ENCODE results near the gene OSCAR. TPM values are rescaled to one million over a fixed set of nuclear protein-coding genes. Genes with fewer than 3 reads are reported as not detected.

Gene OSCAR
- total and polyA plus RNA-seq, 4 donors = 4.4 to 77.4 (median 49.4) TPM

DNA sequence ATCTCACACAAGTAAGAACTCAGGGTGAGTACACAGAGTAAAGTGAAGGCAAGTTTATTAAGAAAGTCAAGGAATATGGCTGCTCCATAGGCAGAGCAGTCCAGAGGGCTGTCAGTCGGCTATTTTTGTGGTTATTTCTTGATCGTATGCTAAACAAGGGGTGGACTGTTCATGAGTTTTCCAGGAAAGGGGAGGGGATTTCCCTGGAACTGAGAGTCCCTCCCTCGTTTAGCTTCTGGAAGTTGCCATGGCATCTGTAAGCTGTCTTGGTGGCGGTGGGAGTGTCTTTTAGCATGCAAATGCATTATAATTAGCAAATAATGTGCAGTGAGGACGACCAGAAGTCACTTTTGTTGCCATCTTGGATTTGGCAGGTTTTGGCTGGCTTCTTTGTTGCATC, 31.1 kb downstream of the OSCAR start:
- H3K4me3 ChIP-seq = no peak overlapping the region
- no peak overlapping the region for H3K9ac ChIP-seq (ENCODE audit: insufficient read depth in 1 of 2, low read length in 2 of 2)
- 69 to 84% methylated on average over 5 of the region's 5 CpGs for WGBS, 2 donors
- TF ChIP-seq, protein P1, sequence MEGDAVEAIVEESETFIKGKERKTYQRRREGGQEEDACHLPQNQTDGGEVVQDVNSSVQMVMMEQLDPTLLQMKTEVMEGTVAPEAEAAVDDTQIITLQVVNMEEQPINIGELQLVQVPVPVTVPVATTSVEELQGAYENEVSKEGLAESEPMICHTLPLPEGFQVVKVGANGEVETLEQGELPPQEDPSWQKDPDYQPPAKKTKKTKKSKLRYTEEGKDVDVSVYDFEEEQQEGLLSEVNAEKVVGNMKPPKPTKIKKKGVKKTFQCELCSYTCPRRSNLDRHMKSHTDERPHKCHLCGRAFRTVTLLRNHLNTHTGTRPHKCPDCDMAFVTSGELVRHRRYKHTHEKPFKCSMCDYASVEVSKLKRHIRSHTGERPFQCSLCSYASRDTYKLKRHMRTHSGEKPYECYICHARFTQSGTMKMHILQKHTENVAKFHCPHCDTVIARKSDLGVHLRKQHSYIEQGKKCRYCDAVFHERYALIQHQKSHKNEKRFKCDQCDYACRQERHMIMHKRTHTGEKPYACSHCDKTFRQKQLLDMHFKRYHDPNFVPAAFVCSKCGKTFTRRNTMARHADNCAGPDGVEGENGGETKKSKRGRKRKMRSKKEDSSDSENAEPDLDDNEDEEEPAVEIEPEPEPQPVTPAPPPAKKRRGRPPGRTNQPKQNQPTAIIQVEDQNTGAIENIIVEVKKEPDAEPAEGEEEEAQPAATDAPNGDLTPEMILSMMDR (IDR thresholded peaks at IDR 0.05; ENCODE audit: control extremely low read depth, extremely low read depth) = no peak
- no peaks in the 10 kb centered on the region for H3K27me3 ChIP-seq (ENCODE audit: control insufficient read depth in 3 of 3, insufficient read depth in 3 of 3, low read length in 2 of 3)
- no peaks in the 10 kb centered on the region for H3K36me3 ChIP-seq (ENCODE audit: control insufficient read depth in 4 of 4, insufficient read depth in 4 of 4, low read length in 4 of 4)
- no peak overlapping the region for H3K27ac ChIP-seq (ENCODE audit: low read depth in 1 of 2, low read length in 1 of 2)
- ATAC-seq (ENCODE audit: insufficient read depth, low FRiP score) (no peak), DNase-seq (no peak)
- H3K4me1 ChIP-seq (ENCODE audit: control insufficient read depth in 5 of 5, insufficient read depth in 5 of 5, low read length in 5 of 5) = no peaks in the 10 kb centered on the region
- peaks cover 0 to 11% (median 0%) of the 10 kb centered on the region in 4 donors for H3K9me3 ChIP-seq (ENCODE audit: control insufficient read depth in 4 of 4, insufficient read depth in 3 of 4, low read length in 3 of 4)

DNA sequence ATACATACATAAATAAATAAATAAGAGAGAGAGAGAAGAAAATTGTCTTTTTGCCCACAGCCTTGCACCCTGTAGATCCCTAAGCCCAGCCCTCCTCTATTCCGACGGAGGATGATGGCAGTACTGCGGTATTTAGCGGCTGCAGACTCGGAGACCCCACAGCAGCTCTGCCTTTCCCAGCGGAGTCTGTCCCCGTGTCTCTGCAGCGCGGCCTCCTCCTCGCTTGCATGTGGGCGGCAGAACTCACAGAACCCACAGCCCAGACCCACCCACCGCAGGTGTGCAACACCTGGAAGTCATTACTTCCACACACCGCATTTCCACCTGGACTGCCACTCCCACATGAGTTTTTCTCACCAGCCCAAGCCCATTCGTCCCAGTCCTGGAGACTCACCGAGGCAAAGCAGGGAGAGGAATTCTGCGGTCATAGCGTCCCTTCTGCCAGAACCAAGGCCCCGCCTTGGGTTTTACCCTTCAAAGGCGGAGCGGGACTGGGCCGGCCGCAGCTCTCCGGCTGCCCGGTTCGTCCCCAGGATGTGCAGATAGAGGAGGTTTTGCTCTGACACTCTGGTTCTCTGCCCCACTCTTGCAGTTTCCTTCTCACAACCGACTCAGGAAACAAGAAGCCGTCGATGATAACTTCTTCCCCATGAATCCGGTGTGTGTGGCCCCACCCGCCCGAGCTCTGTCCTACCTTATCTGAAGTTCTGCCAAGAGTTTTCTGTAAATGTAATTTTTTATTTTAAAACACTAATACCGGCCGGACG, 37.1 kb downstream of the OSCAR start, which contains the start of gene VSTM1:
VSTM1 (minus strand) TSS at position 548 of the 767 bp plus-strand sequence; CDS start at position 428, 120 bp downstream.
- no peak for DNase-seq
- TF ChIP-seq, protein P1 (IDR thresholded peaks at IDR 0.05; ENCODE audit: control extremely low read depth, extremely low read depth) = no peak
- no peaks in the 10 kb centered on the region for H3K4me1 ChIP-seq (ENCODE audit: control insufficient read depth in 5 of 5, insufficient read depth in 5 of 5, low read length in 5 of 5)
- H3K4me3 ChIP-seq = no peak within 1 kb of the TSS
- WGBS, 2 donors = 49 to 68% methylated on average over 34 of the region's 34 CpGs
- ATAC-seq (ENCODE audit: insufficient read depth, low FRiP score) = no peak
- no peaks in the 10 kb centered on the region for H3K36me3 ChIP-seq (ENCODE audit: control insufficient read depth in 4 of 4, insufficient read depth in 4 of 4, low read length in 4 of 4)
- no peaks in the 10 kb centered on the region for H3K27me3 ChIP-seq (ENCODE audit: control insufficient read depth in 3 of 3, insufficient read depth in 3 of 3, low read length in 2 of 3)
- H3K27ac ChIP-seq (ENCODE audit: low read depth in 1 of 2, low read length in 1 of 2) = no peak within 1 kb of the TSS
- H3K9me3 ChIP-seq (ENCODE audit: control insufficient read depth in 4 of 4, insufficient read depth in 3 of 4, low read length in 3 of 4) = peaks cover 0 to 3% (median 0%) of the 10 kb centered on the region in 4 donors
- no peak within 1 kb of the TSS for H3K9ac ChIP-seq (ENCODE audit: insufficient read depth in 1 of 2, low read length in 2 of 2)

DNA sequence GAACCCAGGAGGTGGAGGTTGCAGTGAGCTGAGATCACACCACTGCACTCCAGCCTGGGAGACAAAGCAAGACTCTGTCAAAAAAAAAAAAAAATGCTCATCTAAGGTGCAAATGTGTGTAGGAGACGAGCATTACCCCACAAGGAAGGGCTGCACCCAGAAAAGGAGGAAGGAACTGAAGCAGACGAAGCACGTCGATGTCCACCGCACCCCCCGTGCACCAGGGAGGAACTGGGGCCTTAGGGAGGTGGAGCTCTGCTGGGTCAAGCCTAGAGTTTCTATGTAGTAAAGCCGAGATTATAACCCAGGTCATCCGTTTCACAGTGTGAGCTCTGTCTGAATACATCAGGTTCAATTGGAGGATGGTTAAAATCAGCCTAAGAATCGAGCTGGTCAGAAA, 38.0 kb downstream of the OSCAR start:
- TF ChIP-seq, protein P1 (IDR thresholded peaks at IDR 0.05; ENCODE audit: control extremely low read depth, extremely low read depth) = no peak
- Histone ChIP-seq H3K27ac (ENCODE audit: low read depth in 1 of 2, low read length in 1 of 2) (no peak overlapping the region), H3K9me3 (ENCODE audit: control insufficient read depth in 4 of 4, insufficient read depth in 3 of 4, low read length in 3 of 4) (peaks cover 0 to 7% (median 0%) of the 10 kb centered on the region in 4 donors), H3K9ac (ENCODE audit: insufficient read depth in 1 of 2, low read length in 2 of 2) (no peak overlapping the region), H3K36me3 (ENCODE audit: control insufficient read depth in 4 of 4, insufficient read depth in 4 of 4, low read length in 4 of 4) (no peaks in the 10 kb centered on the region), H3K4me3 (no peak overlapping the region), H3K4me1 (ENCODE audit: control insufficient read depth in 5 of 5, insufficient read depth in 5 of 5, low read length in 5 of 5) (no peaks in the 10 kb centered on the region), H3K27me3 (ENCODE audit: control insufficient read depth in 3 of 3, insufficient read depth in 3 of 3, low read length in 2 of 3) (no peaks in the 10 kb centered on the region)
- 32 to 45% methylated on average over 9 of the region's 9 CpGs for WGBS, 2 donors
- DNase-seq = no peak
- ATAC-seq (ENCODE audit: insufficient read depth, low FRiP score) = no peak
